DOHH2 (cell line): Measurements from ENCODE around the gene NPPA.

Experiments
- EZH2phosphoT487 ChIP-seq: fragments of 200-600 bp; sonication (generic); IDR thresholded peaks from 2 replicates; pipeline ENCODE4 v1.6.1; 2017; ENCODE audit warnings: borderline replicate concordance, mild to moderate bottlenecking, antibody characterized with exemption, low read length, moderate library complexity, mixed read lengths
- TF ChIP-seq, protein P1 (sequence below): fragments of 200-600 bp; sonication (generic); IDR thresholded peaks from one replicate; pipeline ENCODE4 v1.5.1; 2014; ENCODE audit warnings: antibody characterized with exemption, mild to moderate bottlenecking, low read depth, low read length; ENCODE audit not compliant: poor library complexity, severe bottlenecking

DNA sequence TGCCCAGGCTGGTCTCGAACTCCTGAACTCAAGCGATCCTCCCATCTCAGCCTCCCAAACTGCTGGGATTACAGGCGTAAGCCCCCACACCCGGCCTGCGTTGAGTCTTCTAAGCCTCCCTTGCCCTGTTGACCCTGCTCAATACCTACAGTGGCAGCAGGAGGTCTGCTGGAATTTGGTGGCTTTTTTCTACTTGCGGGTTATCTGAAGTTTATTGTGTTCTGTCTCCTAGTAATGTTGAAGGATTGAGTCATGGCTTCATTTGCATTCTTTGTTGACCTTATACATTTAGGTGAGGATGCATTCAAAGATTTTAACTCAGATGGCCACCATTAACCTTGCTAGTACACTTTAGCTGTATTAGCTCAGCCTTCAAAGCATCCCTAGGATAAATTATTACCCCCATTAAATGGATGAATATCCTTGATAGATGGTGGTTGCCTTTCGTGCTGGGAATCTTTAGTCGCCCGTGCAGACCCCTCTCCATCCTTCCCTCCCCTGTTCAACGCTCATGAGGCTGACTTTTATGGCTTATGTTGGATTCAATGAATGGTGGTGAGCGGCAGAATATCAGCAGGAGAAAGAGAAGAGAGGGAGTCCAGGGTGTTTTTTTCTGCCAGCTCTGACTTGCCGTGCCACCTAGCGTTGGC, 20.9 kb upstream of the NPPA start:
- TF ChIP-seq, protein P1, sequence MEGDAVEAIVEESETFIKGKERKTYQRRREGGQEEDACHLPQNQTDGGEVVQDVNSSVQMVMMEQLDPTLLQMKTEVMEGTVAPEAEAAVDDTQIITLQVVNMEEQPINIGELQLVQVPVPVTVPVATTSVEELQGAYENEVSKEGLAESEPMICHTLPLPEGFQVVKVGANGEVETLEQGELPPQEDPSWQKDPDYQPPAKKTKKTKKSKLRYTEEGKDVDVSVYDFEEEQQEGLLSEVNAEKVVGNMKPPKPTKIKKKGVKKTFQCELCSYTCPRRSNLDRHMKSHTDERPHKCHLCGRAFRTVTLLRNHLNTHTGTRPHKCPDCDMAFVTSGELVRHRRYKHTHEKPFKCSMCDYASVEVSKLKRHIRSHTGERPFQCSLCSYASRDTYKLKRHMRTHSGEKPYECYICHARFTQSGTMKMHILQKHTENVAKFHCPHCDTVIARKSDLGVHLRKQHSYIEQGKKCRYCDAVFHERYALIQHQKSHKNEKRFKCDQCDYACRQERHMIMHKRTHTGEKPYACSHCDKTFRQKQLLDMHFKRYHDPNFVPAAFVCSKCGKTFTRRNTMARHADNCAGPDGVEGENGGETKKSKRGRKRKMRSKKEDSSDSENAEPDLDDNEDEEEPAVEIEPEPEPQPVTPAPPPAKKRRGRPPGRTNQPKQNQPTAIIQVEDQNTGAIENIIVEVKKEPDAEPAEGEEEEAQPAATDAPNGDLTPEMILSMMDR = no peak
- no peak for TF ChIP-seq EZH2phosphoT487
